ENCODE measurements around the gene KCNN3.

KCNN3 gene

GRCh38 chr1:154855186-154855851 lies 14.8 kb downstream of the KCNN3 start:
- no peak for DNase-seq (ENCODE audit: low read depth)
- H3K4me3 ChIP-seq (ENCODE audit: low read depth, low read length): no peak overlapping the region
- no peak for TF ChIP-seq CTCF (IDR thresholded peaks at IDR 0.05; ENCODE audit: insufficient read depth, low read depth, low read length, missing control alignments)

- H3K4me3 ChIP-seq (ENCODE audit: low read depth, low read length): no peak overlapping the region
- no peak for DNase-seq (ENCODE audit: low read depth)
- TF ChIP-seq CTCF (IDR thresholded peaks at IDR 0.05; ENCODE audit: insufficient read depth, low read depth, low read length, missing control alignments): no peak
Observed at GRCh38 chr1:154852845-154853244, 17.2 kb downstream of the KCNN3 start.

GRCh38 chr1:154851392-154852177 lies 18.5 kb downstream of the KCNN3 start:
- no peak for DNase-seq (ENCODE audit: low read depth)
- no peak overlapping the region for H3K4me3 ChIP-seq (ENCODE audit: low read depth, low read length)
- TF ChIP-seq CTCF (IDR thresholded peaks at IDR 0.05; ENCODE audit: insufficient read depth, low read depth, low read length, missing control alignments): no peak

GRCh38 chr1:154849645-154850131 lies 20.4 kb downstream of the KCNN3 start:
- no peak overlapping the region for H3K4me3 ChIP-seq (ENCODE audit: low read depth, low read length)
- TF ChIP-seq CTCF (IDR thresholded peaks at IDR 0.05; ENCODE audit: insufficient read depth, low read depth, low read length, missing control alignments): no peak
- DNase-seq (ENCODE audit: low read depth): peak; percentile 77

- no peak overlapping the region for H3K4me3 ChIP-seq (ENCODE audit: low read depth, low read length)
- DNase-seq (ENCODE audit: low read depth): no peak
- TF ChIP-seq CTCF (IDR thresholded peaks at IDR 0.05; ENCODE audit: insufficient read depth, low read depth, low read length, missing control alignments): no peak
Observed at GRCh38 chr1:154848983-154849382, 21.1 kb downstream of the KCNN3 start.

GRCh38 chr1:154847891-154848290 lies 22.2 kb downstream of the KCNN3 start:
- H3K4me3 ChIP-seq (ENCODE audit: low read depth, low read length): no peak overlapping the region
- DNase-seq (ENCODE audit: low read depth): no peak
- TF ChIP-seq CTCF (IDR thresholded peaks at IDR 0.05; ENCODE audit: insufficient read depth, low read depth, low read length, missing control alignments): no peak
